HEK293 (cell line): Measurements from ENCODE around the gene UMAD1.

Experiments
- CTCF ChIA-PET: fragments of 350-600 bp; formaldehyde crosslinking; extraction: SDS; loops from one replicate; lab custom pipeline; 2021; ENCODE audit warnings: antibody characterized with exemption; lab: Yijun Ruan, JAX
- POLR2A ChIA-PET: fragments of 300-600 bp; formaldehyde crosslinking; extraction: SDS; loops from one replicate; lab custom pipeline; 2020; ENCODE audit warnings: antibody characterized with exemption, inconsistent platforms; lab: Yijun Ruan, JAX
- H3K27ac ChIP-seq: fragments of 200-500 bp; sonication (Bioruptor generic); 2 replicates; pipeline ENCODE4 v1.5.1; 2014; ENCODE audit warnings: low read depth, low read length, control low read depth, inconsistent platforms; ENCODE audit errors: extremely low read depth
- H3K36me3 ChIP-seq, 2 experiments: fragments of 200-500 bp in 1 of 2; sonication (Bioruptor generic) in 1 of 2; 1 replicate in 1 of 2; 2 replicates in 1 of 2; pipeline ENCODE4 v1.5.1; 2014 to 2017; ENCODE audit warnings: inconsistent platforms in 2 of 2, low read length in 2 of 2; ENCODE audit not compliant: control insufficient read depth in 2 of 2, insufficient read depth in 1 of 2
- H3K4me1 ChIP-seq: fragments of 200-500 bp; sonication (Bioruptor generic); 2 replicates; pipeline ENCODE4 v1.5.1; 2014; ENCODE audit warnings: mild to moderate bottlenecking, low read length, inconsistent platforms; ENCODE audit not compliant: control insufficient read depth, insufficient read depth
- H3K4me3 ChIP-seq: 2 replicates; pipeline ENCODE4 v1.5.1; 2011; ENCODE audit warnings: low read depth, mild to moderate bottlenecking, control low read depth, low read length, moderate library complexity
- H3K9me3 ChIP-seq: fragments of 200-500 bp; sonication (Bioruptor generic); 2 replicates; pipeline ENCODE4 v1.5.1; 2014; ENCODE audit warnings: low read depth, low read length, inconsistent platforms; ENCODE audit not compliant: control insufficient read depth, insufficient read depth
- GLI2 ChIP-seq: fragments of 450-650 bp; formaldehyde crosslinking; IDR thresholded peaks from 2 replicates; pipeline ENCODE4; 2017; ENCODE audit warnings: missing biosample characterization, missing genetic modification characterization, low read depth, borderline replicate concordance
- HOXA7 ChIP-seq: sonication (generic); formaldehyde crosslinking; IDR thresholded peaks from 2 replicates; pipeline ENCODE4 v1.8.1; 2022; ENCODE audit warnings: missing genetic modification reagents, borderline replicate concordance
- IKZF3 ChIP-seq: fragments of 450-650 bp; IDR thresholded peaks from 2 replicates; pipeline ENCODE4 v1.5.0; 2018; ENCODE audit warnings: missing biosample characterization, mild to moderate bottlenecking, missing genetic modification characterization, moderate library complexity
- KLF10 ChIP-seq: fragments of 450-650 bp; IDR thresholded peaks from 2 replicates; pipeline ENCODE4 v1.5.1; 2018; ENCODE audit warnings: missing biosample characterization, mild to moderate bottlenecking, missing genetic modification characterization
- KLF16 ChIP-seq: fragments of 450-650 bp; formaldehyde crosslinking; IDR thresholded peaks from 2 replicates; pipeline ENCODE4 v1.5.1; 2017; ENCODE audit warnings: missing biosample characterization, missing genetic modification characterization
- OSR2 ChIP-seq: fragments of 450-650 bp; formaldehyde crosslinking; IDR thresholded peaks from 2 replicates; pipeline ENCODE4 v1.5.1; 2016; ENCODE audit warnings: missing biosample characterization, missing genetic modification characterization
- SCRT1 ChIP-seq: fragments of 450-650 bp; formaldehyde crosslinking; IDR thresholded peaks from 2 replicates; pipeline ENCODE4 v1.5.1; 2016; ENCODE audit warnings: missing biosample characterization, missing genetic modification characterization, borderline replicate concordance
- TSHZ1 ChIP-seq: fragments of 450-650 bp; formaldehyde crosslinking; IDR thresholded peaks from 2 replicates; pipeline ENCODE4 v1.5.1; 2016; ENCODE audit warnings: missing biosample characterization, missing genetic modification characterization, borderline replicate concordance
- ZBTB11 ChIP-seq: fragments of 450-650 bp; formaldehyde crosslinking; conservative IDR thresholded peaks from 2 replicates; pipeline ENCODE4 v1.5.1; 2016; ENCODE audit warnings: low read depth, missing biosample characterization, missing genetic modification characterization
- ZNF133 ChIP-seq: fragments of 450-650 bp; formaldehyde crosslinking; IDR thresholded peaks from 2 replicates; pipeline ENCODE4 v1.5.1; 2016; ENCODE audit warnings: missing biosample characterization, missing genetic modification characterization
- ZNF223 ChIP-seq: fragments of 450-650 bp; formaldehyde crosslinking; IDR thresholded peaks from 2 replicates; pipeline ENCODE4 v1.5.1; 2016; ENCODE audit warnings: missing biosample characterization, missing genetic modification characterization
- ZNF341 ChIP-seq: fragments of 450-650 bp; formaldehyde crosslinking; IDR thresholded peaks from 2 replicates; pipeline ENCODE4; 2016; ENCODE audit warnings: low read depth, missing biosample characterization, missing genetic modification characterization
- ZNF394 ChIP-seq: fragments of 450-650 bp; formaldehyde crosslinking; IDR thresholded peaks from 2 replicates; pipeline ENCODE4 v1.5.1; 2016; ENCODE audit warnings: missing biosample characterization, missing genetic modification characterization, mild to moderate bottlenecking, moderate library complexity, borderline replicate concordance
- ZNF449 ChIP-seq: fragments of 450-650 bp; formaldehyde crosslinking; IDR thresholded peaks from 2 replicates; pipeline ENCODE4 v1.5.1; 2017; ENCODE audit warnings: missing biosample characterization, mild to moderate bottlenecking, missing genetic modification characterization, moderate library complexity
- ZNF488 ChIP-seq: fragments of 450-650 bp; formaldehyde crosslinking; IDR thresholded peaks from 2 replicates; pipeline ENCODE4 v1.5.1; 2016; ENCODE audit warnings: missing biosample characterization, missing genetic modification characterization
- ZNF529 ChIP-seq: fragments of 450-650 bp; formaldehyde crosslinking; IDR thresholded peaks from 2 replicates; pipeline ENCODE4 v1.5.1; 2017; ENCODE audit warnings: missing genetic modification characterization, missing biosample characterization; ENCODE audit not compliant: insufficient replicate concordance
- ZNF664 ChIP-seq: fragments of 450-650 bp; formaldehyde crosslinking; IDR thresholded peaks from 2 replicates; pipeline ENCODE4 v1.5.1; 2016; ENCODE audit warnings: missing biosample characterization, missing genetic modification characterization
- ZNF677 ChIP-seq: fragments of 450-650 bp; IDR thresholded peaks from 2 replicates; pipeline ENCODE4 v1.5.0; 2018; ENCODE audit warnings: missing biosample characterization, mild to moderate bottlenecking, missing genetic modification characterization, moderate library complexity
- ZNF76 ChIP-seq: fragments of 450-650 bp; formaldehyde crosslinking; IDR thresholded peaks from 2 replicates; pipeline ENCODE4; 2016; ENCODE audit warnings: low read depth, missing biosample characterization, missing genetic modification characterization, borderline replicate concordance

The UMAD1 gene

GRCh38 chr7:7765422-7765821, 124.9 kb downstream of the UMAD1 start:
- ChIA-PET POLR2A (interaction anchor here (1.1 kb wide), 1 partner anchor 125 kb away, joined by 3 read pairs; the partner anchor contains the start of gene UMAD1), CTCF (interaction anchor here (0.6 to 2.2 kb wide), 7 partner anchors 22 to 813 kb away, joined by 3 to 13 read pairs (median 3); no protein-coding TSS in a partner anchor)
- Histone ChIP-seq H3K36me3 (no peaks in the 10 kb centered on the region), H3K27ac (no peak overlapping the region), H3K9me3 (no peaks in the 10 kb centered on the region), H3K4me1 (peaks cover 13% of the 10 kb centered on the region; the same call in 1 of the 2 replicates), H3K4me3 (no peak overlapping the region)
- no peak for TF ChIP-seq SCRT1 (tag by site-specific recombination)
- no peak for TF ChIP-seq HOXA7
- no peak for TF ChIP-seq ZNF677 (tag by site-specific recombination)
- no peak for TF ChIP-seq IKZF3 (tag by site-specific recombination)
- no peak for TF ChIP-seq GLI2 (tag by site-specific recombination)
- TF ChIP-seq ZNF223 (tag by site-specific recombination), result no peak

GRCh38 chr7:7766671-7767070, 126.1 kb downstream of the UMAD1 start:
- no peak overlapping the region for H3K4me3 ChIP-seq
- ChIA-PET POLR2A (no interaction called here), CTCF (interaction anchor here (0.6 to 1.4 kb wide), 3 partner anchors 34 to 424 kb away, joined by 3 to 5 read pairs (median 3); no protein-coding TSS in a partner anchor)
- H3K4me1 ChIP-seq, result peaks cover 12% of the 10 kb centered on the region; the same call in 1 of the 2 replicates
- no peak overlapping the region for H3K27ac ChIP-seq
- no peaks in the 10 kb centered on the region for H3K9me3 ChIP-seq
- H3K36me3 ChIP-seq, result no peaks in the 10 kb centered on the region
- TF ChIP-seq ZNF664 (tag by site-specific recombination) (no peak), TSHZ1 (no peak), KLF10 (no peak), ZNF529 (tag by site-specific recombination) (no peak), ZNF341 (no peak), OSR2 (tag by site-specific recombination) (no peak), ZNF76 (tag by site-specific recombination) (no peak), KLF16 (tag by site-specific recombination) (no peak), ZNF488 (no peak), ZNF133 (tag by site-specific recombination) (no peak), ZBTB11 (no peak), ZNF449 (tag by site-specific recombination) (no peak), ZNF394 (no peak)
